Small intestine (tissue), 7 donors: ENCODE results near the gene PHKB. TPM values are rescaled to one million over a fixed set of nuclear protein-coding genes. Genes with fewer than 3 reads are reported as not detected.
A peak's percentile ranks its signal among the peaks of the same experiment; 100 is the strongest.
"Not testable (repeated sequence)": the region's sequence is repeated elsewhere in the genome, so short reads cannot be mapped to it uniquely, and the experiment has no call there.

Experiments used
- DNase-seq, 2 donors: peaks; one replicate each; pipeline versions ENCODE4 v3.0.0 to v3.0.0-alpha.2; 2013
- FAIRE-seq: peaks from 2 replicates; lab custom pipeline; 2012; peaks lifted over from hg19 to GRCh38; lab: Jason Lieb, UNC
- H3K27ac ChIP-seq, 3 donors: one replicate each; pipeline ENCODE4 v1.5.1; 2013; ENCODE audit warnings: low read length in 2 of 3, mild to moderate bottlenecking in 2 of 3, control low read depth in 1 of 3, inconsistent platforms in 1 of 3, low read depth in 1 of 3, moderate library complexity in 1 of 3
- H3K27me3 ChIP-seq, 3 donors: one replicate each; pipeline ENCODE4 v1.6.1; 2013; ENCODE audit warnings: low read length in 3 of 3, inconsistent platforms in 1 of 3; ENCODE audit not compliant: control insufficient read depth in 3 of 3, insufficient read depth in 3 of 3
- H3K36me3 ChIP-seq, 3 donors: one replicate each; pipeline ENCODE4 v1.6.1; 2013; ENCODE audit warnings: low read length in 3 of 3, inconsistent platforms in 1 of 3, low read depth in 1 of 3, mild to moderate bottlenecking in 1 of 3, moderate library complexity in 1 of 3; ENCODE audit not compliant: control insufficient read depth in 3 of 3, insufficient read depth in 2 of 3
- H3K4me1 ChIP-seq, 3 donors: one replicate each; pipeline ENCODE4 v1.6.1; 2013; ENCODE audit warnings: low read length in 2 of 3, inconsistent platforms in 1 of 3, low read depth in 1 of 3, mild to moderate bottlenecking in 1 of 3, moderate library complexity in 1 of 3; ENCODE audit not compliant: control insufficient read depth in 3 of 3, insufficient read depth in 2 of 3
- H3K4me3 ChIP-seq, 3 donors: one replicate each; pipeline ENCODE4 v1.5.1; 2013; ENCODE audit warnings: low read length in 3 of 3, control low read depth in 1 of 3, inconsistent platforms in 1 of 3, low read depth in 1 of 3, mild to moderate bottlenecking in 1 of 3, moderate library complexity in 1 of 3
- H3K9me3 ChIP-seq, 2 donors: one replicate each; pipeline ENCODE4 v1.6.1; 2013; ENCODE audit warnings: low read depth in 1 of 2, low read length in 1 of 2; ENCODE audit not compliant: control insufficient read depth in 2 of 2, insufficient read depth in 1 of 2
- WGBS, 3 donors: extraction: QIAGEN DNeasy Blood & Tissue Kit; methylation state at CpG; one replicate each; pipeline ENCODE4 v1.1.7; 2013; 5-methylcytosine and 5-hydroxymethylcytosine counted together
- polyA plus RNA-seq, 4 donors: library from polyadenylated mRNA; stranded (reverse) in 3 of 4; unstranded in 1 of 4; fragments of 200-250 nt in 3 of 4; fragments of 120-200 nt in 1 of 4; gene quantifications; one replicate each; pipeline versions ENCODE4 v1.2.1 to v1.2.3, GENCODE V29; 2013
- donor health status: healthy with polysubstance abuse.
- donor health status: control.
- donor health status: control.
- donor health status: Bipolar disorder and iron deficiency.
- donor health status: healthy.

PHKB gene
- polyA plus RNA-seq, 4 donors: 27.0 to 69.3 (median 37.0) TPM

- no peaks in the 10 kb centered on the region for H3K27me3 ChIP-seq
- 63 to 72% (median 67%) methylated on average over 2 of the region's 2 CpGs for WGBS, 3 donors
- DNase-seq (peak in 1 of 2 donors; percentile 16), FAIRE-seq (no peak)
- no peak overlapping the region for H3K4me3 ChIP-seq
- no peaks in the 10 kb centered on the region for H3K4me1 ChIP-seq
- H3K9me3 ChIP-seq: no peaks in the 10 kb centered on the region
- H3K36me3 ChIP-seq: peaks cover 0 to 5% (median 1%) of the 10 kb centered on the region in 3 donors
- no peak overlapping the region for H3K27ac ChIP-seq
Observed at GRCh38 chr16:47523342-47524006, 62.3 kb downstream of the PHKB start.

- H3K9me3 ChIP-seq: no peaks in the 10 kb centered on the region
- 84 to 95% (median 89%) methylated on average over 5 of the region's 5 CpGs for WGBS, 3 donors
- peaks cover 0 to 5% (median 1%) of the 10 kb centered on the region in 3 donors for H3K36me3 ChIP-seq
- no peak overlapping the region for H3K4me3 ChIP-seq
- H3K27ac ChIP-seq: no peak overlapping the region
- DNase-seq (no peak), FAIRE-seq (no peak)
- no peaks in the 10 kb centered on the region for H3K27me3 ChIP-seq
- no peaks in the 10 kb centered on the region for H3K4me1 ChIP-seq
Observed at GRCh38 chr16:47524007-47524405, 62.9 kb downstream of the PHKB start.

GRCh38 chr16:47528431-47528830, 67.3 kb downstream of the PHKB start:
- Histone ChIP-seq H3K9me3 (peaks cover 0 to 9% of the 10 kb centered on the region in 2 donors), H3K27ac (no peak overlapping the region), H3K4me3 (no peak overlapping the region), H3K27me3 (no peaks in the 10 kb centered on the region), H3K36me3 (peaks cover 0 to 15% (median 1%) of the 10 kb centered on the region in 3 donors), H3K4me1 (no peaks in the 10 kb centered on the region)
- DNase-seq: no peak
- no peak for FAIRE-seq
- WGBS, 3 donors: 93 to 98% (median 97%) methylated on average over 4 of the region's 4 CpGs

GRCh38 chr16:47533744-47534292, 72.7 kb downstream of the PHKB start:
- Histone ChIP-seq H3K36me3 (peaks cover 0 to 23% (median 4%) of the 10 kb centered on the region in 3 donors), H3K4me3 (no peak overlapping the region), H3K27ac (no peak overlapping the region), H3K4me1 (no peaks in the 10 kb centered on the region), H3K9me3 (peaks cover 1 to 14% of the 10 kb centered on the region in 2 donors), H3K27me3 (no peaks in the 10 kb centered on the region)
- DNase-seq (no peak), FAIRE-seq (no peak)
- 95 to 99% (median 96%) methylated on average over 8 of the region's 8 CpGs for WGBS, 3 donors

- DNase-seq: no peak
- no peaks in the 10 kb centered on the region for H3K27me3 ChIP-seq
- no peak overlapping the region for H3K4me3 ChIP-seq
- H3K27ac ChIP-seq: no peak overlapping the region
- peaks cover 0 to 10% (median 4%) of the 10 kb centered on the region in 3 donors for H3K36me3 ChIP-seq
- FAIRE-seq: no peak
- H3K4me1 ChIP-seq: no peaks in the 10 kb centered on the region
- peaks cover 1 to 15% of the 10 kb centered on the region in 2 donors for H3K9me3 ChIP-seq
- 45 to 60% (median 47%) methylated on average over 1 of the region's 1 CpG for whole genome bisulfite sequencing, 3 donors
Observed at GRCh38 chr16:47538472-47538871, 77.3 kb downstream of the PHKB start.

GRCh38 chr16:47539707-47540670, 78.9 kb downstream of the PHKB start:
- H3K9me3 ChIP-seq: peaks cover 1 to 15% of the 10 kb centered on the region in 2 donors

GRCh38 chr16:47541135-47541534, 80.0 kb downstream of the PHKB start:
- WGBS, 3 donors: 92 to 97% (median 97%) methylated on average over 3 of the region's 3 CpGs
- not testable (repeated sequence) for H3K27ac ChIP-seq, H3K4me3 ChIP-seq, H3K4me1 ChIP-seq, H3K27me3 ChIP-seq, FAIRE-seq, H3K36me3 ChIP-seq, DNase-seq
- H3K9me3 ChIP-seq: peaks cover 1 to 19% of the 10 kb centered on the region in 2 donors

More at GRCh38 chr16:47539707-47540670, 78.9 kb downstream of the PHKB start:
- not testable (repeated sequence) for H3K36me3 ChIP-seq, H3K4me1 ChIP-seq, H3K4me3 ChIP-seq, FAIRE-seq, DNase-seq, H3K27me3 ChIP-seq, H3K27ac ChIP-seq
- WGBS, 3 donors: 93 to 97% (median 95%) methylated on average over 13 of the region's 13 CpGs

GRCh38 chr16:47544255-47544654, 83.1 kb downstream of the PHKB start:
- H3K4me1 ChIP-seq, H3K27me3 ChIP-seq, H3K36me3 ChIP-seq, DNase-seq, H3K27ac ChIP-seq, H3K4me3 ChIP-seq, FAIRE-seq: not testable (repeated sequence)
- WGBS, 3 donors: 76 to 88% (median 85%) methylated on average over 6 of the region's 6 CpGs
- H3K9me3 ChIP-seq: peaks cover 0 to 27% of the 10 kb centered on the region in 2 donors
